GM19463 (cell line): ENCODE data around the gene TRPM3.

Source experiments
- ATAC-seq: cut with Tn5 transposase; IDR thresholded peaks from one replicate; pipeline ENCODE4 v1.9.1; 2021; ENCODE audit warnings: mild to moderate bottlenecking, moderate library complexity; ENCODE audit not compliant: unreplicated experiment

The TRPM3 gene

DNA sequence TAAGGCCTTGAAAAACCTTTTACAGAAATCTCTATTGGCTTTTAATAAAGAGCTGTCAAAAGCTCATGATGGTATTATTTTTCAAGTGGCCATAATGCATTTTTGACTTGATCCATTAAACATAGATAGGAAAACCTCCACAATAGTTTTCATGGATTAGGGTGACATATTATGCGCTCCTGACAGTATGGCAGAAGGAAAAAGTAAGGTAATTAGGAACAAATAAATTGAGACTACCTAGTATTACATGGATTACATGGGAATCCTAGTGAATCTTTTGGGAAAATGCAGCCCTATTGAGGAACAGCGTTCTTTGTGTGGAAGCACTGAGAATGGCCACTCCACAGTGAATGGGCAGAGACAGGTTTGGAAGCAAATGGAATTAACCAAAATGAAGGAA is 171.2 kb downstream of the TRPM3 start:
- ATAC-seq = no peak

DNA sequence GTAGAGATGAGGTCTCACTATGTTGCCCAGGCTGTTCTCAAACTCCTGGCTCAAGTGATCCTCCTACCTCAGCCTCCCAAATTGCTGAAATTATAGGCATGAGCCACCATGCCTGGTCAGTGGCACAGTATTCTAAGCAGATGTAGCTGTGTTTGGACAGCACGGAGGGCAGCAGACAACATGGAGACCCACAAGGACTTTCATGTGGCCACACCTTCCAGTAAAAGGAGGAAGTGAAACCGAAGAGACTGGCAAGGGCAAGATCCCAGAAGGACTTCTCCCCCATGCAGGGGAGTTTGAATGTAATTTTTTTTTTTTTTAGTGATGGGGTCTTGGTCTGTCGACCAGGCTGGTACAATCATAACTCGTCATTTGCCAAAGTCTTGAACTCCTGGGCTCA is 172.2 kb downstream of the TRPM3 start:
- ATAC-seq = peak; percentile 68

DNA sequence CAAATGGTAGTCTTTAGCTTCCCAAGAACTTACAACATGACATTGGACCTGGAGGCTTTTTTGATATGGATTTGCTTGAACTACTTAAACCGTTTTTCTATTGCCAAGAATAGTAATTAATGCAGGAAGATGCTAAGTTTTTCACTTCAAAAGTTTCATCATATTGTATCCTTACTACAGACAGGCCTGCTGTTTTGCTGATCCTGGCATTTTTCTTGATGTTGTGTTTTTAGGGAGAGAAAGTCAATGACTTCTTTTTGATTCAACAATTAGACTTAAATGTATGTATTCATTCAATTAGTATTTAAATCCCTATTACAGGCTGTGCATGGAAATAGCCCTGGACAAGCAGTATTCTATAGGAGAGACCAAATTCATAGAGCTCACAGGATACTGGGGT is 172.7 kb downstream of the TRPM3 start:
- no peak for ATAC-seq

DNA sequence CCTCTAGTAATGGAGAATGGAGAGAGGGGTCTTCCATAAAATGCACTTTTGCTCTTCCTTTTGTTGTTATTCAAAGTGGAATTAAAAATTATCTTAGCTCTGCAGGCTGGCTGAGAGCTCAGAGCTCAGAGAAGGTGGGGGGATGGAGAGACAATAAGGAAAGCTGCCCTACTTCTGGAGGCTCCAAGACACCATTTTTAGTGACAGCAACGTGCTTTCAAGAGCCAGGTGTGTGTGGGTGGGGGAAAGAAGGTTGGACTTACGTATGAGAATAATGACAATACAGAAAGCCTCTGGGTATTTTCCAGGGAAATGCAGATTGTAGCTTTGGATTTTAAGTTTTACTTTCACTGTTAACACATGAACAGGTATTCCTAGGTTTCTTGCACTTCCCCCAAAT is 173.9 kb downstream of the TRPM3 start:
- ATAC-seq = no peak

DNA sequence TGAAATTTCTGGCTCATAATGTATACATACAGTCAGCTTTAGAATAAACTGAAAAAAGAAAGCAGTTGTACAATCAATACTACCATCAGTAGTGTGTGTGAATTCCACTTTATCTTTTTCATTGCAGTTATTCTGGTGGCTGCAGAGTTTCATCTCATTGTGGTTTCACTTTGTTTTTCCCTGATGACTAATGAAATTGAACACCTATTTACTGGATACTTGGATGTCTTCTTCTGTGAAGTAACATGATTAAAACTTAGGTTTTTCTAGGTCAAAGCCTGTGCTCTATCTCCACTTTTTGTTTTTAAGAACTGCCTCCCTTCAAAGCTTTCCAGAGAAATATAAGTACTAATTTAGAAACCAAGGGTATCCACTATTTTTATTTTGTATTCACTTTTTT is 174.3 kb downstream of the TRPM3 start:
- ATAC-seq = no peak

DNA sequence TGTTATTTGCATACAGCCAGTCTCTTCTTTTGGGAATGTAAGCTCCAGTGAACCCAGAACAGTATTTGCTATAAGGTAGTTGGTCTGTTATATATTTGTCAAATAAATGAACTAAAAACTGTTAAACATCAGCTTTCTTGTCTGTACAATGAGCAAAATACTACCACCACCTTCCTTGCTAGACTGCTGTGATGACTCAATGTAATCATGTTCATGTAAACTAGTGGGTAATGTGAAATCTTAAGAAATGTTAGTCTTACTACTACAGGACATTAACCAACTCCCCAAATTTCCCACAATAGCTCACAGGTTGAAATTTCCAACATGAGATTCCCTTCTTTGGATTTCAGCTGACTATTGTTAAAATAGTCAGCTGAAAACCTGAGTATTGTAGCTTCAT is 176.1 kb downstream of the TRPM3 start:
- ATAC-seq = no peak

DNA sequence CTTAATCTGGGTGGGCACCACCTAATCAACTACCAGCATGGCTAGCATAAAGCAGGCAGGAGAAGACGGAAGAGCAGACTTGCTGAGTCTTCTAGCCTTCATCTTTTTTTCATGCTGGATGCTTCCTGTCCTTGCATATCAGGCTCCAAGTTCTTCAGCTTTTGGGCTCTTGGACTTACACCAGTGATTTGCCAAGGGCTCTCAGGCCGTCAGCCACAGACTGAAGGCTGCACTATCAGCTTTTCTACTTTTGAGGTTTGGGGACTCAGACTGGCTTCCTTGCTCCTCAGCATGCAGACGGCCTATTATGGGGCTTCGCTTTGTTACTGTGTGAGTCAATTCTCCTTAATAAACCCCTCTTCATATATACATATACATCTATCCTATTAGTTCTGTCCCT is 180.2 kb downstream of the TRPM3 start:
- ATAC-seq = no peak

DNA sequence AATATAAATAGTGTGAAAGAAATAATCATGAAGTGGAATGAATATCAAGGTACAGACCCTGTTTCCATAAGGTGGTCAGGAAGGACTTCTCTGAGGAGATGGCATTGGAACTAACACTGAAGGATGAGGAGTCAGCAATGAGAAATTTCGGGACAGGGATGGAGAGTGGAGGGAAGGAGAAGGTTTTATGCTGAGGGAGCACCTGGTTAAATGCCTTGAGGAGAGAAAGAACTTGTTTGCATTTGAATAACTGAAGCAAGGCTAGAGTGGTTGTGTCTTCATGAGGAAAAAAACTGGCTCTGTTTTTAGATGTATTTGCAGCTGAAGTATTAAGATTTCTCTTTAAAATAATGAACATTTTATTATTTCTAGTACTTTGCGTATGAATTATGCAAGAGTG is 180.8 kb downstream of the TRPM3 start:
- no peak for ATAC-seq

DNA sequence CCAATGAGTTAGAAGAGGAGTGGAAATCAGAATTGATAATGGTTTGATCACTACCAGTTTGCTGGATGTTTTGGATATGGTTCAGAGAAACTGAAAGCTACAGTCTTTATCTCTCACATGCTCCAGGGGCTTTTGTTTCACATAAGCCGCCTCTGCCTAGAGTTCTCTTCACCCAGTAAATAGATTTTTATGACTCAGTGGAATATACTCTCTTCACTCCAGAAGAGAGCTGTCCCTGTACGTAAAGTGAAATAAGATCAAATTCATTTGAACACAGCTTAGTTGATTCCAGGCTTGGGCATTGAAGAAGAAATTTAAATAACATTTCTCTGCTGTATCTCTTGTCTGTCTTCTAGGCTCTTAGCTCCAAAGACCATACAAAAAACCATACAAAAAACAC is 184.9 kb downstream of the TRPM3 start:
- ATAC-seq = no peak

DNA sequence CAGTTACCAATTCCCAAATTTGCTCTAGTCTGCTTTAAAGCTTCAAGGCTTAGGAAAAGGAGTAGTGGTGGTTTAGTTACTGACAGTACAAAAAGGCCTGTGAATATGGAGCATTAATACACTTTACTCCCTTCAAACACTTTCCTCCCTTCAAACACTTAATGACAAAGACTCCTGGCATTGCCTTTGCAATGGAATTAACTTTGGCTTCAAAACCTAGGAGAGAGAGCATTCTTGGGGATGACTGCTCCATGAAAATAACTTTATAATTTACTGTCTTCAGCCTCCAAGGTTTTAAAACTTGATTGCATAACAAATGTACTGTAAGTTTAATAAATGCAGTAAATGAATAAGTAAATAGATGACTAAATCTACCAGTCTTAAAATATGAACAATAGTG is 185.6 kb downstream of the TRPM3 start:
- no peak for ATAC-seq

DNA sequence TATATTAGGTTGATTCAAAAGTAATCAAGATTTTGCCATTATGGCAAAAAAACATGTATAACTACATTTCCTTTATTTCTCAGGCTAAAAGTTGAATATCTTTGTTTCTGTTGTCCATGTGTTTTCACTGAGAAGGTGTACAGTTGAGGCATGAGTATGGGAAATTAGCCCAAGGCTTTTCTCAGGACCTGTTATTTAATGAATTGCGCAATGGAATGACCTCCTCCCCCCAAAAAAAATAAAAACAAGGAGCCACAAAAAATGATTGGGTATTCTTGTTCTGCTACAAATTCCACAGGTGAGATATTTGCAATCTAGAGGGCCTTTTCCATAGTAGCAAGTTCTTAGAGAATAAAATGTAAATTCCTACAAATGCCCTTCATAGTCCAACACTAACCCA is 186.8 kb downstream of the TRPM3 start:
- no peak for ATAC-seq

DNA sequence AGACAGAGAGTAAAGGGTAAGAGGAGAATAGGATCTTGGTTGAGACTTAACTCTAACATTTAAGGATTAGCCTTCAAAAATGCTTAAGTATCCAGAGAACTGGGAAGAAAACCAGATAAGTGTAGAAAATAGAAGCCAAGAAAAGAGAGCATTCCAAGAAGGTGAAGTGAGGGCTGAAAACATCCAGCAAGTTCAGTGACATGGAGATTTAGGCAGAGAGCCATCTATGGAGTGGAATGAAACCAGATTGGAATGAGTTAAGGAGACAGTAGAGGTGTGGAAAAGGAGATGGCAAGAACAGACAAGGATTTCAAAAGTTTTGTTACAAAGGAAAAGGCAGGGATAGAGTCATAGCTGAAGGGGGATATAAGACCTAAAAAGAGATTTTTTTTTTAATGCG is 188.1 kb downstream of the TRPM3 start:
- no peak for ATAC-seq

DNA sequence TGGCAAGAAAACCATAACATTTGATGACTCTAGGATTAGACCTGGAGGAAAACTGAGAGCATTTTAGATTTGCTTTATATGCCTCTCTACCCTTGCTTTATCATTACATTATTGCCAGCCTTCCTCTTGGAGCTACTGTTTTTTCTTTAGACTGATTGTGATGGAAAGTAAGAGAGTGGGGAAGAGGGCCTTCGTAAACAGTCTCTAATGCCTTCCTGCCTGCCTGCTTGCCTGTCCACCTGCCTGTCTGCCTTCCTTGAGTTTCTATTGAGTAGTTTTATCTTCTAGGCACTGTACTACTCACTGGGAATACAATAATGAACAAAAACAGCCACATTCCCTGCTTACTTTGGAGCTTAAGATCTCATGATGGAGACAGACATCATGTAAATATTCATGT is 189.3 kb downstream of the TRPM3 start:
- ATAC-seq = no peak

DNA sequence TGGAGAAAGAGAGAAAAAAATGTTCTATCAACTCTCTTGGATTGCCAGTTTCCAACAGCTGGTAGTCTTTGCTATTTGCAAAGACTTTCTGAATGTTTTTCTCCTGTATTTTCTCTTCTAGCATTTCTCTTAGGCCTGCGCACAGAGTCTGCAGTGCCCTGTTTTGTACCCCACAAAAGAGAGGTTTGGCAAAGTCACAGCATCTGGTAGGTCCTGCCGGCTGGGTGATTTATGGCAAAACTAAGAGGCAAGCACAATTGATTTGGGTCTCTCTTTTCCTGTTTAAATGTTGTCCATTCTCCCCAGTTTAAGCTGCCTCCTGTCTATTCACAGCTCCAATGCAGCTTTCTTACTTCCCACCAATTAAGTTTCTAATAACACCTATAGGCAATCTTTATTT is 193.9 kb downstream of the TRPM3 start:
- ATAC-seq = no peak

DNA sequence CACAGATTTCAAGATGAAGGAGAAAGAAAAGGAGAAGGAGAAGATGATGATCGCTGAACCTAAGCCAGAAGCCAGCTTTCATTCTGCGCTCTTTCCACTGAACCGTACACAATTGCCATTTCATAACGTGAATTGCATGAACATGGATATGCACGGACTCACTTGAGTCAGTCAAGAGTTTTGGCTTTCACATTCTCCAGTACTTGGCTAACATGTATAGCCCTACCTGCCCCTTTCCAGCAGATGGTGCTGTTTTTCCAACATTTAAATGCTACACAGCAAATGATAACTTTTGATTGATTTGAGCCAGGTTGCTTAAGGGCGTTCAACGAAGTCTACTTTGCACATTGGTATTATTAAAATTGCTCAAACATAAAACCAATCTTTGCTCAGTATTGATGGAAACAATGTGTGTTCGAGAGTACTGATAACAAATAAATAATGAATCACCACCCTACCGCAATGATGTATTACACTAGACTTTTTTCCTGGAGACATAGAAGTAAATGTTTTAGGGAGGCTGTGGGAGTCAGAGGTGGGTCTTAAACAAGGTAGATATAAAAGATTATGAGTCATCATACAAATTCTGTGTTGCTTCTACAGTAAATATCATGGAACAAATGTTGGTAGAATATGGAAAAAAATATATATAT is 196.4 kb downstream of the TRPM3 start:
- ATAC-seq = peak; percentile 74

DNA sequence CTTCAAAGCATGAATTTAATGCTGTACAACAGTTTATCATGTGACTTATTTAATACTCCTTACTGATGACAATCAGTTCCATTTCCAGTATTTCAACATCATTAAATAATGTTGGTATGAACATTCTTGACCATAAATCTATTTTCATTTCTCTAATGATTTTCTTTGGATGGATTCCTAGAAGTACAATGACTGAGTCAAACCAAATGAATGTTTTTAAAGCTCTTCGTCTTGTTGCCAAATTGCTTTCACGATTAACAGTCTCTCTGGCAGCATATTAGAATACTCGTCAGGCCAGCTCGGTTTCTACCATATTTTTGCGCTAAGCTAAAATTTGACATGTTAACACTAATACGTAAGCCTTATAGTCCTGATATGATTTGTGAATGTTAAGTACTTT is 197.0 kb downstream of the TRPM3 start:
- no peak for ATAC-seq

DNA sequence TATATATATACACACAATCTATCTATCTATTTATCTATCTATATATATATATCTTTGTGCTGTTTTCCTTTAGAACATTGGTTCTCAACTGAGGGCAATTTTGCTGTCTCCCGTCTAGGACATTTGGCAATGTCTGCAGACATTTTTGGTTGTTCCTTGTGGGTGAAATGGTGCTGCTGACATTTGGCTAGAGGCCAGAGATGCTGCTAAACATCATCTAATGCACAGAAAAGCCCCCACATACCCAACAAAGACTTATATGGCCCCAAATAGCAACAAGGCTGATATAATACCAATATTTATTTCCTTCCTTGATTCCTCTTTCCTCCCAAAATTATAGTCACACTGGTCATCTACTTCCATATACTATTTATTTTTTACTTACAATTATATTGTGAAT is 197.5 kb downstream of the TRPM3 start:
- ATAC-seq = no peak

DNA sequence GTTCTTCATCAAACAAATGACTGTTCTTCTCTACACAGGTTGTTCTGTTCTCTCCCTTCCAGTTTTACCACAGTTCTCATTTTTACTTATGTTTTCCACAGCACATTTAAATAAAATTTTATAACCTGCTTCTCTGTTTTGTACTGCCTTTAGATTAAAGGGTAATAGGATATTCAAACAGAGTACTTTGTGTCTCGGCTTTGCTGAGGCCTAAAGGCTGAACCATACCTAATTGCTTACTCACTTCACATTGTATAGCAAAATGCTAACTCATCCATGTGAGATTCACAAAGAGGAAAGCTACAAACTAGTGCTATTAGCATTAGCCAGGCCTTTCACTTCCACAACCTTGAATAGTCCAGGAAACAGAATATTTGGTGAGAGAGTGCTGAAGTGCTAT is 200.3 kb downstream of the TRPM3 start:
- ATAC-seq = no peak

DNA sequence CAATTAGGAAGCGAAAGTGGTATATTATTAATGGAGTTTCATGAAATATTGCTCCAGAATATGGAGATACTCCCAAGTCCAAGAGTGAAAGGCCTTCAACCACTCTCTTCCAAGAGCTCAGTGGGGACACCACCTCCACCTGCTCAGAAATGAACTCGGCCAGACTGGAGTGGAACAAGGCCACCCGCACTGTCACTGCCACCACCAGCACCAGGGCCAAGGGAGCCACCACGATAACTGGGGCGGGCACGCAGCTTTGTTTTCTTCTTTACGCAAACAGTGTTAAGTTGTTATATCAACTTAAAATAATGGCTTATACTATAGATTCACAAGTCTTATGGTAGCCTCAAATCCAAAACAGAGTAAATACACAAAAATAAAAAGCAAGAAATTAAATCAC is 204.1 kb downstream of the TRPM3 start:
- no peak for ATAC-seq

DNA sequence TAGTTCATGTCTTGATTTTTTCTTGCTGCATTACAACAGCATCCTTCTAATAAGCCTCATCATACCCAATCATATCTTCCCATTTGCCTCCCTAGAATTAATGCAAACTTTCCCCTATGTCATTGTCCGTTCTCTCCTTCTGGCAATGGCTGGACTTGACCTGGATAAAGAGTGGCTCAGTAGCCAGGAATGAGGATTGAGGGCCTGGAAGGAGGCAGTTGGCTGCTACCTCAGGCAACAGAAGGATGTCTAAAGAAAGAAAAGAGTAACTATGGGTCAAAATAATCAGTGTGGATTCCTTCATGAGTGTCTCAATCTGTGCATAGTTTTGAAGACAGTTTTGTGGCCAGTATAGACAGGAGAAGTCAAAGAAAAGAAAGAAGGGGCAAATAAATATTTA is 209.6 kb downstream of the TRPM3 start:
- no peak for ATAC-seq

DNA sequence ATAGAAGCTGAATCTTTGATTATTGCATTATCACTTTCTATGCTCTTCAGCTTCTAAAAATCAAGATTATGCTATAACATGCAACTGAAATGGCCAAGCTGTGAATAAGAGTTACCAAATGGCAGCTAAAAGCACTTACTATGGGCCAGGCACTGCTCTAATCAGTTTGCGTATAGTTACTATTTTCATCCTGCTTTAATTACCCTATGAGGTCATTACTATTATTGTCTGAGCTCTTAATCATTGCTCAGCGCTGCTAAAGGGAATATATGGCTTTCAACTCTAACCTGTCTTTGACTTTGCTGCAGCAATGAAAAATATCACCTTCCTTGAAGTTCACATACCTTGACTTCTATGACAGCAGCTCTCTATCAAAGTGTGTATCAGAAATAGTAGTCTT is 210.8 kb downstream of the TRPM3 start:
- ATAC-seq = no peak

DNA sequence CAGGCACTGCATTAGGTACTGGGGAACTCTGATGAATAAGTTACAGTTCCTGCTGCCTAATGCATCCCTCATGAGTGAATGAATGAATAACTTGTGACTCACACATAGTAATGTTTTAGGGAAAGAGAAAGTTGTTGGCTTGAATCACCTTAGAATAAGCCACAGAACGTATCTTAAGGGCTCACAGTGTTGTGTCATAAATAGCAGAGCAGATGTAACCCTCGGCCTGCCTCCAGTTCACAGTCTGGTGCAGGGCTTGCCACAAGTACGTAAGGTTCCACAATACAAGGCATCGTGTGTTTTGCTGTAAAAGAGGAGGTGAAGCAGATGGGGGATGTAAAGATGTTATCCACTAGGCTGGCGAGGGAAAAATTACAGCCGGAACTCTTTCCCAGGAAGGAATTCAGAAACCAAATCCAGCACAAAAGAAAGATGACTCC is 218.7 kb downstream of the TRPM3 start:
- peak; percentile 90 for ATAC-seq

DNA sequence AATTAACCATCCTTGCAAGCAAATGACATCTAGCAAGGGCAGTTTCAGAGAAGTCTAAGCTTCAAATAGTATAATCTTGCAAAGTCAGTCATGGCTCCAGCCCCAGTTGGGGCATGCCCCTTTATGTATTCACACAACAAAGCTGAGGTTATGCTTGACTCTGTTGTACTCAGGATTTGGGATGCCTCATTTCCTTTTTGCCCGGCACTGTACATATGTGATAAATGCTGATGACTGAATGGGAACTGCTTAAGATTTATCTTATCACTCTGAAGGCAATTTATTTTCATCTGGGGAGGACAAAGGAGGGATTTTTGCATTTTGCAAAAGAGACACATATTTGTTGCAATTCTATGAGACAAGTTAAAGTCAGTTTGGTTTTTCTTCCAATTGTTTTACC is 219.2 kb downstream of the TRPM3 start:
- ATAC-seq = no peak

DNA sequence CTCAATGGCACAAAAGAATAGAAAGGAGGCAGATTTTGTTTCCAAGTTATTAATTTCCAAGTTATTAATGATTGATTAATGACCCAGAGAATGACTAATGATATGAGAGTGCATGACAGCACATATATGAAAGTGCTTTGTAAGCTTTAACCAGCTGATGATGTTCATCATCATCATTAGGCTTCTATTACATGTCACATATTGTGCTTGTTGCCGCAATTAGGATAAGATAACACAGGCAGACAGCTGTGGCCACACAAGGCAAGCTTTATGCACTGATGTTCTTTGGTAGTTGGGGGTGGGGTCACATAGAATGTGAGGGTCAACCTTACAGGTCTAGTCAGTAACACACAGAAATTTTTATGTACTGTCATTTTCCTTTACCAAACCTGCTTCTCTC is 219.7 kb downstream of the TRPM3 start:
- ATAC-seq = no peak
